HG03521 (cell line): ENCODE data around the gene SULT1A1.
"Not testable (repeated sequence)": the region's sequence is repeated elsewhere in the genome, so short reads cannot be mapped to it uniquely, and the experiment has no call there.

Experiments
- ATAC-seq: cut with Tn5 transposase; IDR thresholded peaks from one replicate; pipeline ENCODE4 v1.9.1; 2021; ENCODE audit warnings: mild to moderate bottlenecking, moderate library complexity; ENCODE audit not compliant: unreplicated experiment

The SULT1A1 gene

GRCh38 chr16:28608867-28609596, 812 bp downstream of the SULT1A1 start:
- not testable (repeated sequence) for ATAC-seq

- not testable (repeated sequence) for ATAC-seq
Measured at GRCh38 chr16:28608496-28608808, 1.4 kb downstream of the SULT1A1 start.

GRCh38 chr16:28607681-28608495, 2.0 kb downstream of the SULT1A1 start:
- ATAC-seq, result not testable (repeated sequence)

- no peak for ATAC-seq
Measured at GRCh38 chr16:28607116-28607623, 2.7 kb downstream of the SULT1A1 start.

- no peak for ATAC-seq
Measured at GRCh38 chr16:28606291-28607115, 3.3 kb downstream of the SULT1A1 start.

- ATAC-seq, result no peak
Measured at GRCh38 chr16:28604186-28604565, 5.7 kb downstream of the SULT1A1 start.

DNA sequence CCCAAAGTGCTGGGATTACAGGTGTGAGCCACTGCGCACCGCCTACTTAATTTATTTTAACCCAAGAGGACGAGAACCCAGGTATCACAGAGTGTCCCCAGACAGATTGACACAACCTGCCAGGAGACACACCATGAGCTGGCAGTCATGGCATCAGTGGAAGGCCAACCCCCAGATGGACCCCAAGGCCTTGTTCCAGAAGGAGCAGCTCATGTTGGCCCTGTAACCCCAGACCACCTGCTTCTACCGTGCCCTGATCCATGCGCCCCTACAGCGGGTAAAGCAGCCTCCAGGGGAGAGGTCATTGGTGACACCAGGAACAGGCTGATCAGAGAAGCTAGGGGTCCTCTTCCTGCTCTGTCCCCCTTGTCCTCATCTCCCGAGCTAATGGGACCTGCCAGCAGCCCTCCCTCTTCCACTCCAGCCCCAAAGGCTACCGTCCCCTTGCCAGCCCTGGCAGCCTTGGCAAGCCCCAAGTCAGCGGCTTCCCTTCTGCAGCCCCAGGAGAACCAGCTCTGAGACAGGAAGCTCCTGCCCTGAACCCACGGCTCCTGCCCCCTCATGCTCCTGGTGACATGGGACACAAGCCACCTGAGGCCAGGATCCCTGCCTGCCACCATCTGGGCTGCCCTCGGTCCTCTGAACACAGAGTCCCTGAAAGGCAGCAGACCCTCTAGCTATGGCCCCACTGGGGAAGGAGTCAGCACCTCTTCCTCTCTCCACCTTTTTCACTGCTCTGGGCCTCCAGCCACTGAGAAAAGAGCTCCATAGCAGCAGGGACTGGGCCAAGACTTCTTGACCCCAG, 6.3 kb downstream of the SULT1A1 start:
- no peak for ATAC-seq

GRCh38 chr16:28602529-28602928, 7.3 kb downstream of the SULT1A1 start:
- no peak for ATAC-seq

DNA sequence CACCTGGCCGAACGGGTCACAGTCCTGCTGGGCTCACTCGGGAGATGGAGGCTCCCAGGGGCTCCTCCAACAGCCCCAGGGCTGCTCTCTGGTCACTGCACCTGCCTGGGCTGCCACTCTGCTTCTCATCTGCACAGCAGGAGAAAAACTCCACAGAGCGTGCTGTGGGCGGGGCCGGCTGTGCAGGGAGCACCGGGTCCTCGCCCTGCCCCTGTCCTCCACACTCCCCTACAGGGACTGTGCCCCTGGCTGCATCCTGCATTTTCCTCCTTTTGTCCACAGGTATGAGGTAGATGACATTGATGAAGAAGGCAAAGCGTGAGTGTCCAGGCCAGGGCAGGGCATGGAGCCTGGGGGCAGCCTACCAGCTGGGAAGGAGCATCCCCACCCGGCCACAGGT, 7.8 kb downstream of the SULT1A1 start:
- ATAC-seq, result not testable (repeated sequence)

GRCh38 chr16:28601589-28601988, 8.3 kb downstream of the SULT1A1 start:
- not testable (repeated sequence) for ATAC-seq

DNA sequence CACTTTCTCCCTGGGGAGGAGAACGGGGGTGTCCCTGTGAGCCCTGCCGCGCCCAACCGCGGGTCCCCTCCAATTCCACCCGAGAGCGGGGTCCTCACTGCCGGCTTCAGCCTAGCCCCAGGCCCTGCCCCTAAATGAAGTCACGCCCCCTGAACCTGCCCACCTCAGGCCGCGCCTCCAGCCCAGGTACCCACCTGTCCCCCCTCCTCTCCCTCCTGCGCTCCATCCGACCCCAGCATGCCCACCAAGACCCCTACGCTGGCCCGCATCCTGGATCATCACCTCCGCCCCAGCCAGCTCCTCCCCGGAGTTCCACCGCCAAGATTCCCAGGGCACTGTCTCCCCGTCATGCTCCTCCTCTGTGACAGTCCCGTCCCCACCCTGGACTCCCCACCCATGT, 8.9 kb downstream of the SULT1A1 start:
- ATAC-seq, result not testable (repeated sequence)

- ATAC-seq, result not testable (repeated sequence)
Measured at GRCh38 chr16:28599377-28600285, 10.2 kb downstream of the SULT1A1 start.

DNA sequence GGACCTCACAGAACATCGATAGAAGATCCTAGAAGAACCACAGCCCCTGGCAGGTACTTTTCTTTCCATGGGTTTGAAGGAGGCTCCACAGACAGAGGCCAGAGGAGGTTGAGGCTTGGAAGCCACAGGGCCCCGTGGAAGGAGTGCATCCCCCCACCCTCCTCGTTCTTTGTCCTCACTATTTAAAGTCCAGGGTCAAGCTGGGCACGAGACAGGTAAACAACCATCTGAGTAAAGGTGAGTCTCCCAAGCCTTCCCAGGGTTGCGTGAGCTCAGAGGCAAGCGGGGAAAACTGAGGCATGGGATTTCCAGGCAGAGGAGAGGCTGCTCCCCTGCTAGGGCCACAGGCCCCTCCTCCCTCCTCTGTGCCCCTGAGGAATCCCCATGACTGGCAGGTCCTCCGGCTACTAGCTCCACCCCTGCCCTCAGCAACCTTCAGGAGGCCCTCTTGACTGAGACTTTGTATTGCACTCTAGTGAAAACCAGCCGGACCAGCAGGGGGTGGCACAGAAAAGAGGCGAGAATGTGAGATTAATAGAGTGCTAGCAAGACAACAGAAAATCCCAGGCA, 12.1 kb downstream of the SULT1A1 start:
- ATAC-seq, result no peak

DNA sequence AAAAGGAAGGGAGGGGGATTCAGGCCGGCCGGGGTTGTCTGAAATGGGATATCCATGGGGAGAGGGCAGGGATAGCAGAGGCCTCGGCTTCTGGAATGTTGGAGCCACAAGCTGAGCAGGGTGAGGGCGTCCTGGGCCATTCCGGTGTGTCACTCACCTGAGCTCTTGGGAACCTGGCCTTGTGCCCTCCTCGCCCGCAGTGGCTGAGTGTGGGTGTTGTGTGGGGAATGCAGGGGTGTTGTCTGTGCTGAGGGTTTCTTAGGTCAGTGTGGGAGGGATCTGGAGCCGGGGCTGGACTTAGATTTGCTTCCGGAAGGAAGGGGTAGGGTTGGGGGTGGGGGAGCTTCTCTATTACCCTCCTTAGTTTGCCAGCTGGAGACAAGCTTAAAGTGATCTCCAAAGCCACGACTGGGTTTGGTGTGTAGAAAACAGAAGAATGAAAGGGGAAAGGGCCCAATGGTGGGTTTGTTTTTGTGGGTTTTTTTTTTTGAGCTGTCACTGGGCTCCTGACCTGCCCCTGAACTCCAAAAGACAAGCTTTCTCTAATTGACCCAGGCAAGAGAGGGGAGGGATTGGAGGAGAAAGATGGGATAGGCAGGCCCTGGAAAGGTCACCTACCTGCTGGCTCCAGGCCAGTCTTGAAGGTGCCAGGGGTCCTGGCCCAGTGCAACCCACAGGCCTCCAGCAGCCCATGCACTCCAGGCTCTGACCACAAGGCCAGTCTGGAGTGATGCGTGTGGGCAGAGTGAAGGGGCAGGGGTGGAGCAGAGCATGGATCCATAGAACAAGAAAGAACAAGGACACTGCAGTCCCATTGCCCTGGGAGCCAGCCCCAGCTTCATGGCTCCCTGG, 12.8 kb downstream of the SULT1A1 start, which contains the start of gene SULT1A2:
SULT1A2 (minus strand) TSS at position 211 of the 852 bp plus-strand sequence. CDS start 1,120 bp downstream, outside the sequence.
- no peak for ATAC-seq

DNA sequence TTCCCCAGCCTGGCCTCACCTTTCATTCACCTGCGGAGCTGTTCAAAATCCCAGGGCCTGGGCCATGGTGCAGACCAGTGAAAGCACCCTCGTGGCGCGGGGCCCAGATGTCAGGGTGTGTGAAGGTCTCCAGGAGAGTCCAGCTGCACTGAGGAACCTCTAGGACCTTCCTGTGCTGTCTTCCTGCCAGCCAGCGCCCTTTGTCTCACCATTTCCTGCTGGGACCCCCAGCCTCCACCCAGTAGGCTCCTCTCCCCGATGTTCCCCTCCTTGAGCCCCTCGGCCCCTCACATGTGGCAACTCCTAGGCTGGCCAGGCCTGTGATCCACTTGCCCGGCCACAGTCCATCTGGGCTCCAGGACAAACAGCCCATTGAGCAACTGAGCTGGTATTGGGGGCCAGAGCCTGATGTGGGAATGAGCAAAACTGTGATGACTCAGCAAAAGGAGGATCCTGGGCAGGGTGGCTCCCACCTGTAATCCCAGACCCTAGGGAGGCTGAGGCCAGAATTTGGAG, 13.7 kb downstream of the SULT1A1 start:
- no peak for ATAC-seq

DNA sequence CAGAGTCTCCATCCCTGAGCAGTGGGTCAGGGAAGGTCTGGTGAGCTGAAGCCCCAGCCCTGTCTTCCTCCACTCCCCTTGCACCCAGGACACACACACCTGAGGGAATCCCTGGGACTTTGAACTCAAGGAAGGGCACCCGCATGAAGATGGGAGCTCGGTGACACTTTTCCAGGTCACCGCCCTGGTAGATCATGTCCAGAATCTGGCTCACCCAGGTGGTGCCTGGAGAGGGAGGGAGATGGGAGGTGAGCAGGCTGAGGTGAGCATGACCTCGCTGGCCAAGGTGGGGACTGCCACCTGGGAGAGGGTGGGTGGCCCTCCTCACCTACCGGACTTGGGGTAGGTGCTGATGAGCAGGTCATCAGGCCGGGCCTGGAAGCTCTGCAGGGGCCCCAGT, 14.4 kb downstream of the SULT1A1 start:
- not testable (repeated sequence) for ATAC-seq

DNA sequence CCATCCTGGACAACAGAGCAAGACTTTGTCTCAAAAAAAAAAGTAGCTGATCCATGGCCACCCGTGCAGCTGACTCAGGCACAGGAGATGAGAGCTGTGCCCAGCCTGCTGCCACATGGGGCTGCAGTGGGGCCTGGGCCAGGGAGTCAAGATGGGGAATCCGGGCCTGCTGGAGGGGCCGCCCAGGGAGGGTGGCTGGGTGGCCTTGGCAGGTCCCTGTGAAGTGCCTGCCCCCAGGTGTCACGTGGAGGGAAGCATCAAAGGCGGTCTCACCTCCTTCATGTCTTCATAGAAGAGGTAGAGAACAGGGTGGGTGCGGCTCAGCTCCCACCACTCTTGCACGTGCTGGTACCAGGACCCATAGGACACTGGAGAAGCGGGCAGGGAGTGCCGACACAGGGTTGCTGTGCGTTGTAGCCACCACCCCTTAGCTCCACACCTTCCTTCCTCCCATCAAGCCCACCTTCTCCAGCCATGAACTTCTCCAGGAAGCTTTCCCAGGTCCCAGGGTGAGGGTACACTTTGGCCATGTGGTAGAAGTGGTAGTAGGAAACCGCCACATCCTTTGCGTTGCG, 16.8 kb downstream of the SULT1A1 start:
- ATAC-seq, result no peak
